Stimulated activated CD8-positive, alpha-beta memory T cell treated with anti-CD3 and anti-CD28 coated beads, Interleukin-2, amount 100 ng/mL, for 48 hours (primary cell): ENCODE measurements around the gene UQCC3.
"Not testable (repeated sequence)": the region's sequence is repeated elsewhere in the genome, so short reads cannot be mapped to it uniquely, and the experiment has no call there.

Experiments used
- DNase-seq, 2 donors: peaks; one replicate each; pipeline ENCODE4 v3.0.0-alpha.2; 2020; ENCODE audit warnings: low read depth in 2 of 2

The UQCC3 gene

DNA sequence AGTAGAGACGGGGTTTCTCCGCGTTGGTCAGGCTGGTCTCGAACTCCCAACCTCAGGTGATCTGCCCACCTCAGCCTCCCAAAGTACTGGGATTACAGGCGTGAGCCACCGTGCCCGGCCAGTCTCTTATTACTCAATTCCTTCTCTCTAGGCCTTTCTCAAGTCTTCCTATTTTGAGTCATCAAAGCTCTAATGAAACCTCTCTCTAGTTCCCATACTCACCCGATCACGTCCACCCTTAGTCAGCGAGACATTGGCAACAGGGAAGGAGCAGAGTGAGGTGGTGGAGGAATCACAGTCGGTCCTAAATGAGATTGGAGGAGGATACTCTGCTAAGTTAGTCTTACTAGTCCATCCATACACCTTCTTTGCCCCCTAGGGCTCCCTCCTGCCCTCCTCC, 30.8 kb downstream of the UQCC3 start:
- DNase-seq = no peak

DNA sequence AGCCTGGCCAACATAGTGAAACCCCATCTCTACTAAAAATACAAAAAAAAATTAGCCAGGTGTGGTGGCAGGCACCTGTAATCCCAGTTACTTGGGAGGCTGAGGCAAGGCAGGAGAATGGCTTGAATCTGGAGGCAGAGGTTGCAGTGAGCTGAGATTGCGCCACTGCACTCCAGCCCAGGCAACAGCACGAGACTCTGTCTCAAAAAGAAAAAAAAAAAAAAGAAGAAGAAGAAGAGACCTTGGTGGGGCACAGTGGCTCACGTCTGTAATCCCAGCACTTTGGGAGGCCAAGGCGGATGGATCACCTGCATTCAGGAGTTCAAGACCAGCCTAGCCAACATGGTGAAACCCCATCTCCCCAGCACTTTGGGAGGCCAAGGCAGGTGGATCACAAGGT, 32.4 kb downstream of the UQCC3 start:
- DNase-seq = not testable (repeated sequence)

DNA sequence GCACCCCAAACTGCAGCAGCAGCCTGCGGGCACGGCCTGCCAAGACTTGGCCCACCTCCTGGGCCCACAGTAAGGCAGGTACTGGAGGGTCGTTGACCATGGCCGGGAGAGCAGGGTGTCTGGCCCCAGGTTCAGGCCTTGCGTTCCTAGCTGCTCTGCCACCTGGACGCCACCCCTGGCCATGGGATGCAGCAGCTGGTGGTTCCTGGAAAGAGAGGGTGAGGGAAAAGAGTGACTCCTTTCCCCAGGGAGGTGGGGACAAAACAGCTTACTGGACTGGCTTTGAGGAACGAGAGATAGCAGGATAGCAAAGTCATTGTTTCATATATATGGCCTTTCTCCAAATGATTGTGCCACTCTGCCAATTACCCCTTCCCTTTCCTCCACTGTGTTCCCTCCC, 33.9 kb downstream of the UQCC3 start:
- no peak for DNase-seq

DNA sequence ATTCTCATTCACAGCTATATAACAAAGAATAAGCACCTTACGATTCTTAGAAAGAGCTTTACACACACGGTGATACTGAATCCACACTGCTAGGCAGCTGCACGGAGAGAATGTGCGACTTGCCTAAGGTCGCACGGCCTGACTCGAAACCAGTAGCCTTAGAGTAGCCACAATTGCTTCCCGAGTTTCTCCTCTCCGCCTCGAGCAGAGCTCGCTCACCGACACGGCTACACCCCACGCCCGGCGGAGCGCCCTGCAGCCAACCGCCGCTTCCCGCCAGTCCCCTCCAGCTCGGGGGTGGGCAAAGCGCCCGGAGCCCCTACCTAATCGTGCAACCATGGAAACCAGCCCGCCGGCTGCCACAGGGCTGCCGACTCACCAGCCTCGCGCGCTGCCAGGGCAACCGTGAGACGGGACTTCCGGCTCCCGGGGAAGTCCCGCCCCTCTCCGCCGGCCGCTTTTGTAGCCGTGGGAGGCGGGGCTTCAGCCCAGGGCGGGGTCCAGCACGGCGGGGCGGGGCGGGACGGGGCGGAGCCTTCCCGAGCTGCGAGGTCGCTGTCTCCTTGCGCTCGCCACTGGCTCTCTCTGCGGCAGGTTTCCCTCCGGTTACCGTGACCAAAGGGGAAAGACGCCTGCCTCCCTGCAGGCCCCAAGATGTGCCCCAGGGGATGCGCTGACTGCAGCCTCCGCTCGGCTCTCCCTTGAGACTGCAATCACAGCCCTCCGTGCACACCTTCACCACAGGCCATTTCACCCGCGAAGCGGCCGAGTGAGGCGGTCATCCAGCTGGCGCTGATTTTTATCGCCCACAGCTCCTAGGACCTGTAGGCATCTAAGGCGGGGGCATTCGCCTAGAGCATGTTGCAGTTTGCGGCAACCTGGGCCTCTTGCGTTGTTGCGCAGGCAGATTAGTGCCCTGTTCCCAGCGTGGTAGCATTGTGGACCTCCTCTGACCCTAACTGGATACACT, 34.7 kb downstream of the UQCC3 start:
- peak; percentile 94 to 97 for DNase-seq

DNA sequence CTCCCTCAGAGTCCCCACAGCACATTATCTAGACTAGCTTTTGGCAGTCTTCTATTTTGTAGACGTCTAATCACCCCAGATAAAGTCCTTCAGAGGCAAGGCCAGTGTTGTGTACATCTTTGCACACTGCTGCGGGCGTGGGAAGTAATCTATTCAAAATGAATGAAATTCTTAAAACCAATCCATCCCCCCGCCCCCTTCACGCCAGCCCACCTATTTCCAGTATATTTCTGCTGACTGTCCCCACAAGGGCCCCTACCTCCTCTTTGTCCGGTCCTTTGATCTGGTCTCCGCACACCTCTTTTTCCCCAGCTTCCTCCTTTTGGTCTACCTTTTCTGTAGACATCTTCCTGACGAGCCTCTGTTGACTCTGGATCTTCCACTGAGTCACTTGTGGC, 35.4 kb downstream of the UQCC3 start:
- DNase-seq = no peak

DNA sequence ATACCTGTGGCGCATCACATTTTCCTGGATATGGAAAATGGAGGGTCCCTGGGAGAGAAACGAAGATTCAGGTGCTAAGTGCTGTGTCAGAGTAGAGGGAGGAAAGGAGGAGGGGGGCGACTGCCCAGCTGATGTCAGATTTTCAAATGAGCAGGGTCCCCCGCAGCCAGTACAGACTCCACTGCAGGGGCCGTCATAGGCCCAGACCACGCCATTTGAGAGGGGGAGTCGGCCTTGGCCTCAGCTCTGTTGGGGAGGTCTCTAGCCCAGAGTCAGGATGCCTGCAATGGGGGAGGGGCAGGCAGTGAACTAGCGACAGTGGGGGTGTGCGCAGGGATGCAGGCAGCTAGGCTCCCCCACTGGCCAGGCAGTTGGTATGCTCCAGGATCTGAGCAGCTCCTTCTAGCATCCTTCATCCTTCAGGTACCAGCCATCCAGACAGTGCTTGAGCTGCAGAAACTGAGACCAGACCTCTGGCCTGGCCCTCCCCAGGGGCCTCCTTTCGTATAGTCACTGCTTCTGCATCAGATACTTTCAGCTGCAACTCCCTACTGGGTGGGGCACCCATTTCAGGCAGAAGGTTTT, 35.9 kb downstream of the UQCC3 start, which contains the start of the genes BSCL2 and GNG3:
Gene BSCL2, minus strand, starts transcription at position 148 of the 585 bp plus-strand sequence. CDS start 229 bp downstream, outside the sequence.
Gene GNG3, plus strand, starts transcription at position 400 of the 585 bp plus-strand sequence. CDS start 620 bp downstream, outside the sequence.
- DNase-seq = no peak

DNA sequence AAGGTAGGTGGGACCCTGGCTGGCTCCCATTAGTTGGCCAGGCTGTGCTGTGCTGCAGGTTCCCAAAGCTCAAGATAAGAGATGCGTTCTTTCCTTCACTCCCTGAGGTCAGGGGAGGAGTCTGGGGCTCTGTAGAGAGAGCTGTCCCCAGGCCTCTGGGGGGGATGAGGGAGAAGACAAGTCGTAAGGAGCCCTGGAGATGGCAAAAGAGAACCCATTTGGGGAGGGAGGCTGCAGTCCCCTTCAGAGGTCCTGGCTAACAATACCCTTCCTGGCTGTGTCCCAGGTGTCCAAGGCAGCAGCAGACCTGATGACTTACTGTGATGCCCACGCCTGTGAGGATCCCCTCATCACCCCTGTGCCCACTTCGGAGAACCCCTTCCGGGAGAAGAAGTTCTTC, 36.9 kb downstream of the UQCC3 start:
- no peak for DNase-seq

DNA sequence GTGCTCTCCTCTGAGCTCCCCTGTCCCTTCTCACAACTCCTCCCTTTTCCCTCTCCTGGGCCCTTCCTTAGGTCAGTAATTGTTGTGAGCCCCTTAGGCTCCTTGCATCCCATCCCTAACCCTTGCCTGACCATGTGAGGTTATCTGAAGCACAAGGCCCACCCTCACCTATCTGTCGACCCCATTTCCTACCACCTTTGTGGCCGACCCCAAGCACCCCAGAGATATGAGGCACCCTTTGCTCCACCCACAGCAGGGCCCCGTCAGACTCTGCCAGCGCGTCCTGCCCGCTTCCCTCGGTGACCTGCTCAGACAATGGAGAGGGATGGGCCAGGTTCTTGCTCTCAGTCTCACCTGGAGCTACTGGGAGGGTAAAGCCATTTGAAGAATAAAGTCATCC, 37.3 kb downstream of the UQCC3 start:
- peak in 1 of 2 donors; percentile 33 for DNase-seq

DNA sequence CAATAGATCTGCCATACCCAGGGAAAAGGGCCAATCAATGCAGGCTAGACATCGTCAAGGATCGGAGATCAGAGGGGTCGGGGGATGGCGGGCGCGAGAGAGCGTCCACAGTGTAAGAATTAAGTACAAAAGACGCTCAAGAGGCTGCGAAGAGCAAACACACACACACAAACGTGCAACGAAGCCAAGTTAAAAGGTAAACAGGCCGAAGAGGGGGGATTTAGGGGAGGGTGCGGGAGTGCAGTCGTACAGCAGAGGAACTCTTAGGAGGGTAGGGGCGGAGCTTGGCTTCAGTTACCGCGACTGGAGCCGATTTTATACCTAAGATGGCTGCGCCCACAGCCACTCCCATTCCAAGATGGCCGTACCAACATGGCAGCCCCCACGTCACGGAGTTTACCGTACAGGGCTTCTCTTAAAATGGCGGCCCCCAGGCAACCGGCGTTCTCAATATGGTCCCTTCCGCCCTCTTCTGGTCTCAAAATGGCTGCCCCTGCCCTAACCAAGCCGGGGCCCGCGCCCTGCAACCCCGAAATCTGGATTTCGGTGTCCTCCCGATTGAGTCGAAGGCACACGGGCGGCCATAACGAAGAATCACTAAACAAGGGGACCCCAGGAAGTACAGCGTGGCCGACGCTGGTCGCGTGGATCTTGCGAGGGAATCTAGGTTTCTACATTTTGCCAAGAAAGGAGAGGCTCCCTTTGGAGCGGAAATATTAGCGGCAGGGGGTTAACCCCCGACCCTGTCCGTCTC, 38.0 kb downstream of the UQCC3 start:
- peak; percentile 86 to 91 for DNase-seq

DNA sequence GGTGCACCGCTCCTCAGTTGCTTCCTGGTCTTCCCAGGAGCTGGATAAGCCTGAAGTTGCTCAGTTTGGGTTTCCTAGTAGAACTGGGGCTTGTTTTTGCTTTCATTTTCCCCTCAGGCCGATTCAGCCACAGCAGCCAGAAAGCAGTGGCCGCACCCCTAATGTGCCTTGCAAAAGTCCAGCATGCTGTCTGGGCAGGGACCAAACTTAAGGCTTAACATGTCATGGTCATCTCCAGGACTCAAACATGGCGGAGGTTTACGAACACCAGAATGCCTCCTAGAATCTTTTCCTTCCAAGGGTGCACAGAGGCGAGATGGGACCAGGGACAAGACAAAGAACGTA, 38.5 kb downstream of the UQCC3 start:
- DNase-seq = no peak

DNA sequence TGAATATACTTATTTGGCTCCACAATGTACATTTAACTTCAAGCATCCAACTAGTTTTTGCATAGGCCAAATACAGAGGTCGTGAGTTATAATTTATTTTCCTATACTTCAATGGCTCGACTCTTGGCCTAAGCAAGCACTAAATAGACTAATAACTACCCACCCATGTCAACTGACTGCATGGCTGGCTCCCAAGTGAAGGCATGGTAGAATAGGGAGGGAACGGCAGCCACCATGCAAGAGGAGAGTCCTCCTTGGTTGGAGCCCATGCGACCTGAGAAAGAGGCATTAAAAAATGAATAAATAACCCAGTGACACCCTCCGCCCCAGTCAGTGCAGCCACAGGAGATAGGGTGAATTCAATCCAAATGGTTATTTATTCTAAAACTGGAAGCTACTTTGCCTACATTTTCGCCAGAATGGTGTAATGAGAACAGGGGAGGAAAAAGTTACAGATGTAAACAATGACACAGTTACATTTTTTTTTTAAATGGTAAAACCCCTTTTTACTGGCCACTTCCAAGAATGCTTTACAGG, 40.9 kb downstream of the UQCC3 start:
- no peak for DNase-seq

DNA sequence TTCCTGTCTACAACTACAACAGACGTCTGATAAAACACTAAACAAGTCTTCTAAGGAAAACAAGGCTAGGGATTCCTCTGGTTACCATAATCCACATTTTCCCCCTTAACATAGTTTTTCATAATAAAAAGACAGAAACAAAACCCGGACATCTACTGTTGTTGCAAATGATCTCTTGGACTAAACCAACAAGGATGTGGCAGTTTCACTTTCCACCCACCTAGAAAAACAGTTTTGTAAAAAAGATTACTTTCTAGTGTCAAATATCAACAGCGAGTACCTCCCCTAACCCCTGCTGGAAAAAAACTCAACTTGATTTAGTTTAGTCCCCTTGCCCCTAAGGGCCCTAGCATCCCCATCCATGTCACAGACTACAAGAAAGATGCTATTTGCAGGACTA, 41.4 kb downstream of the UQCC3 start:
- no peak for DNase-seq

DNA sequence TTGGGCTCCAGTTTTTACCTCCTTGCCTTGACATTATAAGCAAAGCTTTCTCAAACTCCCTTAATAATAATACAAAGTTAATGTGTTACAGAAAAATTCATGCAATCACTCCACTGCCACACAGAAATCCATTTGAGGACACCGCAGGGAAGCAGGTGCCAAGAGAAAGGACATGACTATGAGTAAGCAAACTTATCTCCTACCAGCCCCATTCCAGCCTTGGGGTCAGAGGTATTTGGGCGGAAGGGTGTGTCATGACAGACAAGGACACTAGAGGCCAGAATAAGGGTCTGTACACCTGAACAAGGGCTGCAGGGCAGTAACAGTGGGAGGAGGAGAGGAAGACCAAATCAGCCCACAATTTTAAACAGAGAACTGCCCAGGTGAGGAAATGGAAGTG, 41.9 kb downstream of the UQCC3 start:
- DNase-seq = no peak

DNA sequence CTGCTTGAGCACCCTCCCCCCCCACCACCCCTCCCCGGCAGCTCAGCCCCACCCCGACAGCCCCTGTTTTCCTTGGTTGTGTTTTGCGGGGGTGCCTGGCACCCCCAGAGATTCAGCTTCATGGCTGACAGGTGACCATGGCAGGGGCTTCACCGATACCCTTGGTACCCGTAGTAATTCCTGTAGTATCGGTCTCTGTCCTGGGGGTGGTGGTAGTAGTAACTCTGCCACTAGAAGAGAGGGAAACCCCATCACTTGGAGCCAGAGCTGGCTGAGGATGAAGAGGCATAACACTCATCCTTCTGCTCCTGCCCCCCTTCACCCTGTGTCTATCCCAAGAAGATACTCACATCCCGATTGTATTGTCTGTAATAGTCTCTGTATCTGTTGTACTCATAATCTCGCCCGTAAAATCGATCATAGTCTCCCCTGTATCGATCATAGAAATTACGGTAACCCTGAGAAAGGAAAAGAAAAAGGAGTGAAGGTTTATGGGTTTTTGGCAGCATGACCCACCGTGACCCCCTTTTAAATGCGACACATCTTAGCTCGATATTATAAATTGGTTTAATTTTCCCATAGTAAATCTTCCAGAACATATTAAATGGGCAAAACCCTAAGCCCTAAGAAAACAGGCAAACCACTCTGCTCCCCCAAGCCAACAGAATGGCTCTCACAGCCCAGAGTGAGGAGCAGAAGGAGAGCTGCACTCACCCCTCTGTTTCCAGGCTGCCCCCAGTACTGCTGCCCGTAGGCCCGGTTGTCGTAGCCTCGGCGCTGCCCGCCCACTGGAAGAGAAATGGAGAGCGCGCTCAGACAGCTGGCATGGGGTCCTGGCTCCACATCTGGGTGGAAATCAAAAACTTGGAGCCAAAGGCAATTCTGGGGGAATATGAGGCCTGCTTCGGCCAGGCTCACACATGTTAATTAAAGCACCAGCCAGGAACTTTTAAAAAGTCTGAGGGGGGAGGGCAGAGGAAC, 44.0 kb downstream of the UQCC3 start:
- no peak for DNase-seq

DNA sequence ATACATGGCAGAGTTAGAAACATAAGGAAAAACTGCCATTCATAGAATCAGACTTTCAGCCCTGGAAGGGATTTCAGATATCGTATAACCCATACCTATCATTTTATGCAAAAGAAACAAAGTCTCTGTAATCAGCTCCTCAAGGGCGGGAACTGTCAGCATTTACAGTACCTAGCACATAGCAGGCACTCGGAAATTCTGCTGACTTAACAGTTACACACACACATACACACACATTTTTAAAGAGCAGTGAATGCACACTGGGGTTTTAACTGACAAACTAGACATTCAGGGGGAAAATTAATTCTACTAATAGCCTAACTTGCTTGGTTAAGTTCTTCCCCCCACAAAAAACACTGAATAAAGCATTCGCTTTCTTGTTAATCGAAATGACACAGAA, 44.7 kb downstream of the UQCC3 start:
- no peak for DNase-seq

DNA sequence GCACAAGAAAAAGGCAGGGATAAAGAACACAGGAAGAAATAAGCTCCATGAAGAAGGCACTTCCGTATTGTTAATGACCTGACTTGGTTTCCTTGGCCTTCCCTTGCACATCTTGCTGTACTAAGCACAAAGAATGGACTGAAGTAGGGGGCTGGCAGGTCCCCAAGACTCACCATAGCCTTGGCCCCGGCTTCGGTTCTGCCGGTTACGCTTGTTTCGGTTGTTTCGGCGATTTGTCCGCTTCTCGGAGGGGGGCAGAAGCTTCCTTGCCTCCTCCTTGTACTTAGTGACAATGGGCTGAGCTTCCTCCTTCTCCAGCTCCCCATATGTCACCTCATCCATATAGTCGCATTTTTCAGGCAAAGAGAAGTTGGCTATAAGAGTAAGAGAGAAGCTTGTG, 45.3 kb downstream of the UQCC3 start:
- no peak for DNase-seq

DNA sequence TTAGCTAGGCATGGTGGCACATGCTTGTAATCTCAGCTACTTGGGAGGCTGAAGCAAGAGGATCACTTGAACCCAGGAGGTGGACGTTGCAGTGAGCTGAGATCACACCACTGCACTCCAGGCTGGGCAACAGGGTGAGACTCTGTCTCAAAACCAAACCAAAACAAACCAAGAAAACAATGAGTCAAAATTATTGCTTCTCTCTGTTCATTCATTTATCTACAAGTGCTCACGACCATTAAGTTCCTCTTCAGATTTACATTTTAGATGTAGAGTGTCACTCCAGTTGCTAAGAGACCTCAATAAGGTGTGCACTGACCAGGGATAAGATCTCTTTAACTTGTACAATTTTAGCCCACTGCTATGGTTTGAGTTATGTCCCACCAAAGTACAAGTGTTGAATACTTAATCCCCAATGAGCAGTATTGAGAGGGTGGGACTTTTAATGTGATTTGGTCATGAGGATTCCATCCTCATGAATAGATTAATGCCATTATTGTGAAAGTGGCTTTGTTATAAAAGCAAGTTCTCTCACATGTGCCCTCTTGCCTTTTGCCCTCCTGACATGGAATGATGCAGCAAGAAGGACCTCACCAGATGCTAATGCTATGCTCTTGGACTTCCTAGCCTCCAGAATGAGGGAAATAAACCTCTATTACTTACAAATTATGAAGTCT, 48.0 kb downstream of the UQCC3 start:
- no peak for DNase-seq

DNA sequence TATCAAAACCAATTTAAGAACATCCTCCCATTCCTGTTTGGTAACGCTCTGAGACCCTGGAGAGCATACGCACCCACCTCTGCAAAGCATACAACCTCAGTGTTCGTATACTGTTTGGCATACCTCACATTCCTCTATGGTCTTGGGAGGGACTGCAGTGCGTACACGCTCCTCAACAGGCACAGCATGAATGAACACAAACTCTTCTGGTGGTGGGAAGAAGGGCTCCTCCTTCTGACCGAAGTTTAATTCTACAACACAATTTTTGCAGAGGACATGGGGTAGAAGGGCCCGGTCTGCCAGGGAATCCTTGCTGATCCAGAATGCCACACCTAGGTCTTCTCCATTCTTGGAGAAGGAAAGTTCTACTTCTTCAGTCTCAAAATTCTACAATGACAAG, 50.5 kb downstream of the UQCC3 start:
- no peak for DNase-seq
